Endothelial cell of umbilical vein (primary cell): ENCODE results near the gene ANXA6. TPM values are rescaled to one million over a fixed set of nuclear protein-coding genes. Genes with fewer than 3 reads are reported as not detected.

Source experiments
- BruUV-seq: library from RNA; stranded (reverse); fragments of 400-500 nt; replicated peaks from 2 replicates; lab custom pipeline; 2021; lab: Mats Ljungman, UMichigan
- CTCF ChIA-PET: fragments of 300-600, 350-600 bp; sonication (Branson Sonifier 250); formaldehyde crosslinking; loops from one replicate; lab custom pipeline; 2021; ENCODE audit warnings: antibody characterized with exemption, inconsistent platforms; lab: Charles Lee
- POLR2A ChIA-PET: fragments of 300-600, 350-600 bp; sonication (Branson Sonifier 250); formaldehyde crosslinking; loops from one replicate; lab custom pipeline; 2021; ENCODE audit warnings: antibody characterized with exemption, inconsistent platforms; lab: Charles Lee
- DNase-seq: peaks from one replicate; pipeline ENCODE4 v3.0.0-alpha.2; 2011; ENCODE audit warnings: low read depth, low spot score
- FAIRE-seq: peaks from 2 replicates; lab custom pipeline; 2011; peaks lifted over from hg19 to GRCh38; lab: Jason Lieb, UNC
- H2AFZ ChIP-seq: 2 replicates; pipeline ENCODE4 v1.6.0; 2012; ENCODE audit warnings: low read depth, low read length, control low read depth, inconsistent platforms
- H3K27ac ChIP-seq: 2 replicates; pipeline ENCODE4 v1.5.1; 2011; ENCODE audit warnings: low read depth, mild to moderate bottlenecking, control low read depth, low read length, moderate library complexity; ENCODE audit not compliant: insufficient read depth
- H3K27me3 ChIP-seq, 2 experiments: 2 replicates each; pipeline versions ENCODE4 v1.6.0 to v1.6.1; 2011; ENCODE audit warnings: low read length in 2 of 2, mixed read lengths in 1 of 2; ENCODE audit not compliant: control insufficient read depth in 2 of 2, insufficient read depth in 2 of 2
- H3K36me3 ChIP-seq, 2 experiments: 2 replicates in 1 of 2; 3 replicates in 1 of 2; pipeline ENCODE4 v1.5.1; 2011; ENCODE audit warnings: low read length in 2 of 2, mild to moderate bottlenecking in 1 of 2, moderate library complexity in 1 of 2; ENCODE audit not compliant: control insufficient read depth in 2 of 2, insufficient read depth in 2 of 2; ENCODE audit errors: extremely low read depth in 1 of 2
- H3K4me1 ChIP-seq: 3 replicates; pipeline ENCODE4 v1.5.1; 2011; ENCODE audit warnings: mild to moderate bottlenecking, low read length; ENCODE audit not compliant: control insufficient read depth, insufficient read depth; ENCODE audit errors: extremely low read depth
- H3K4me2 ChIP-seq: 2 replicates; pipeline ENCODE4 v1.6.1; 2011; ENCODE audit warnings: low read length, control low read depth, mixed read lengths; ENCODE audit not compliant: insufficient read depth
- H3K4me3 ChIP-seq, 3 experiments: fragments of 200-600 bp in 1 of 3; sonication (generic), shearing (Covaris generic) in 1 of 3; replicated peaks in 1 of 3; 2 replicates each; pipeline ENCODE4 v1.5.1; 2011 to 2016; ENCODE audit warnings: control low read depth in 3 of 3, low read length in 3 of 3, mild to moderate bottlenecking in 2 of 3, inconsistent platforms in 1 of 3, low read depth in 1 of 3, moderate library complexity in 1 of 3; ENCODE audit not compliant: insufficient read depth in 1 of 3
- H3K79me2 ChIP-seq: 2 replicates; pipeline ENCODE4 v1.6.0; 2012; ENCODE audit warnings: low read length, inconsistent platforms; ENCODE audit not compliant: control insufficient read depth, insufficient read depth
- H3K9ac ChIP-seq: replicated peaks from 2 replicates; pipeline ENCODE3; 2011; ENCODE audit warnings: low read length, control low read depth; ENCODE audit not compliant: insufficient read depth; ENCODE audit errors: extremely low read depth
- H3K9me1 ChIP-seq: replicated peaks from 3 replicates; pipeline ENCODE4 v1.6.0; 2011; ENCODE audit warnings: mild to moderate bottlenecking, low read length; ENCODE audit not compliant: control insufficient read depth, insufficient read depth; ENCODE audit errors: extremely low read depth
- H3K9me3 ChIP-seq: replicated peaks from 2 replicates; pipeline ENCODE4 v1.5.1; 2012; ENCODE audit warnings: low read length, inconsistent platforms; ENCODE audit not compliant: control insufficient read depth, insufficient read depth
- H4K20me1 ChIP-seq: replicated peaks from 2 replicates; pipeline ENCODE3; 2011; ENCODE audit warnings: mild to moderate bottlenecking, low read length; ENCODE audit not compliant: control insufficient read depth, insufficient read depth; ENCODE audit errors: extremely low read depth
- EZH2 ChIP-seq: IDR thresholded peaks from 2 replicates; pipeline ENCODE4 v1.6.1; 2012; ENCODE audit warnings: borderline replicate concordance, low read depth, mild to moderate bottlenecking, moderate library complexity, low read length, inconsistent platforms; ENCODE audit not compliant: severe bottlenecking
- FOS ChIP-seq: IDR thresholded peaks from 2 replicates; pipeline ENCODE4 v1.6.1; 2011; ENCODE audit warnings: mild to moderate bottlenecking, low read length, moderate library complexity, borderline replicate concordance; ENCODE audit not compliant: insufficient read depth
- GATA2 ChIP-seq: IDR thresholded peaks from 2 replicates; pipeline ENCODE4 v1.7.0; 2011; ENCODE audit warnings: low read depth, mild to moderate bottlenecking, moderate library complexity, mixed read lengths, low read length; ENCODE audit not compliant: insufficient read length, insufficient read depth
- JUN ChIP-seq: IDR thresholded peaks from 2 replicates; pipeline ENCODE4 v1.6.1; 2011; ENCODE audit warnings: borderline replicate concordance, low read depth; ENCODE audit not compliant: insufficient read length, insufficient read depth
- MYC ChIP-seq: IDR thresholded peaks from one replicate; pipeline ENCODE4 v1.6.1; 2011; ENCODE audit warnings: mild to moderate bottlenecking, low read depth, low read length
- POLR2A ChIP-seq: IDR thresholded peaks from 2 replicates; pipeline ENCODE4 v1.6.1; 2012; ENCODE audit warnings: low read depth, mild to moderate bottlenecking, control low read depth, low read length
- POLR2AphosphoS5 ChIP-seq: IDR thresholded peaks from 2 replicates; pipeline ENCODE4 v1.6.1; 2012; ENCODE audit warnings: low read depth, mild to moderate bottlenecking, control low read depth, low read length, moderate library complexity; ENCODE audit not compliant: insufficient read depth
- dilution Hi-C: fragments of 300-500 bp; cut with MboI; formaldehyde crosslinking; loops from one replicate; pipeline ENCODE4 v1.15.0; 2019; ENCODE audit warnings: low sequenced_read_pairs; ENCODE audit not compliant: extremely low pct_ligation_motif_present
- intact Hi-C: fragments of 100-400 bp; cut with micrococcal nuclease; formaldehyde crosslinking; loops from one replicate; pipeline ENCODE4 v1.10.0; 2022
- polyA plus RNA-seq, 4 experiments: library from polyadenylated mRNA; depleted of rRNA in 3 of 4; stranded (reverse) in 3 of 4; unstranded in 1 of 4; fragments of >200 nt; gene quantifications; 2 replicates each; pipeline versions ENCODE4 v1.2.1 to v1.2.3, GENCODE V29; 2011 to 2012; ENCODE audit warnings: missing spikeins in 1 of 4
- total RNA-seq: library from RNA; stranded (reverse); gene quantifications from 2 replicates; pipeline ENCODE4 v1.2.3, GENCODE V29; 2021
- TF ChIP-seq, protein P1 (sequence below): IDR thresholded peaks from 2 replicates; pipeline ENCODE4 v1.6.1; 2011; ENCODE audit not compliant: insufficient read depth, insufficient read length
- TF ChIP-seq, protein P2 (sequence below), 2 donors: IDR thresholded peaks; 1 replicate in 1 of 2; 2 replicates in 1 of 2; pipeline ENCODE4 v1.5.1; 2011; ENCODE audit warnings: low read length in 2 of 2, mild to moderate bottlenecking in 2 of 2, moderate library complexity in 2 of 2, control low read depth in 1 of 2, inconsistent platforms in 1 of 2, low read depth in 1 of 2; ENCODE audit not compliant: insufficient read depth in 1 of 2; ENCODE audit errors: extremely low read depth in 1 of 2

The ANXA6 gene
- total and polyA plus RNA-seq, 2 donors (not counting 3 experiments of a cell fraction or from before 2014, with no cell fraction given) = 195 to 266 TPM

DNA sequence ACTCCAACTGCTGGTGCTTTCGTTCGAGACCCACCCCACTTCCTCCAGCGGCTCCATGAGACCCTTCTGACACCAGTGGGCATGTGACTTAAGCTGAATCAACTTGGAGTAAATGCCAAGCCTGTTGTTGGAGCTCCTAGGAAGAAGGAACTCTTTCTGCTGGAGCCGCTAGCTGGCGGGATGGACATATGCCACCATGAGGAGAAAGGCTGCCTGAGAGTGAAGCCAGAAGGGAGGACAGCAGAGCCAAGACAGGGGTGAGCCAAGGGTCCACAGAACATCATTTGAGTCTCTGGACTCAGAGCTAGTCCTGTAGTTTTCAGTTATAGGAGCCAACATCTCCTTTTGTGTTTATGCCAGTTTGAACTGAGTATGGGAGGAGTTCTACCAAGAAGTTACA lies 35.9 kb downstream of the ANXA6 start:
- Histone ChIP-seq H3K9me3 (no peaks in the 10 kb centered on the region), H3K27ac (no peak overlapping the region), H4K20me1 (no peaks in the 10 kb centered on the region), H3K27me3 (no peaks in the 10 kb centered on the region), H2AFZ (no peak overlapping the region), H3K9me1 (no peaks in the 10 kb centered on the region), H3K4me1 (no peaks in the 10 kb centered on the region), H3K79me2 (no peaks in the 10 kb centered on the region), H3K9ac (no peak overlapping the region), H3K36me3 (peaks cover 23 to 52% of the 10 kb centered on the region in 2 experiments), H3K4me2 (no peak overlapping the region), H3K4me3 (no peak overlapping the region)
- TF ChIP-seq FOS = no peak
- TF ChIP-seq POLR2AphosphoS5 = no peak
- TF ChIP-seq, protein P1, sequence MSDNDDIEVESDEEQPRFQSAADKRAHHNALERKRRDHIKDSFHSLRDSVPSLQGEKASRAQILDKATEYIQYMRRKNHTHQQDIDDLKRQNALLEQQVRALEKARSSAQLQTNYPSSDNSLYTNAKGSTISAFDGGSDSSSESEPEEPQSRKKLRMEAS = no peak
- no peak for TF ChIP-seq MYC
- no peak for TF ChIP-seq JUN
- TF ChIP-seq EZH2 = no peak
- TF ChIP-seq, protein P2, sequence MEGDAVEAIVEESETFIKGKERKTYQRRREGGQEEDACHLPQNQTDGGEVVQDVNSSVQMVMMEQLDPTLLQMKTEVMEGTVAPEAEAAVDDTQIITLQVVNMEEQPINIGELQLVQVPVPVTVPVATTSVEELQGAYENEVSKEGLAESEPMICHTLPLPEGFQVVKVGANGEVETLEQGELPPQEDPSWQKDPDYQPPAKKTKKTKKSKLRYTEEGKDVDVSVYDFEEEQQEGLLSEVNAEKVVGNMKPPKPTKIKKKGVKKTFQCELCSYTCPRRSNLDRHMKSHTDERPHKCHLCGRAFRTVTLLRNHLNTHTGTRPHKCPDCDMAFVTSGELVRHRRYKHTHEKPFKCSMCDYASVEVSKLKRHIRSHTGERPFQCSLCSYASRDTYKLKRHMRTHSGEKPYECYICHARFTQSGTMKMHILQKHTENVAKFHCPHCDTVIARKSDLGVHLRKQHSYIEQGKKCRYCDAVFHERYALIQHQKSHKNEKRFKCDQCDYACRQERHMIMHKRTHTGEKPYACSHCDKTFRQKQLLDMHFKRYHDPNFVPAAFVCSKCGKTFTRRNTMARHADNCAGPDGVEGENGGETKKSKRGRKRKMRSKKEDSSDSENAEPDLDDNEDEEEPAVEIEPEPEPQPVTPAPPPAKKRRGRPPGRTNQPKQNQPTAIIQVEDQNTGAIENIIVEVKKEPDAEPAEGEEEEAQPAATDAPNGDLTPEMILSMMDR (IDR thresholded peaks at IDR 0.05; ENCODE audit: extremely low read depth in 1 of 2, insufficient read depth in 1 of 2, low read depth in 1 of 2, low read length in 2 of 2) = no peak
- no peak for TF ChIP-seq POLR2A
- no peak for TF ChIP-seq GATA2
- DNase-seq (no peak), FAIRE-seq (no peak)
- dilution Hi-C loops = no loop called here
- ChIA-PET CTCF (interaction anchor here (0.9 to 2.1 kb wide), 3 partner anchors 70 to 117 kb away, joined by 3 to 6 read pairs (median 5); no protein-coding TSS in a partner anchor), POLR2A (no interaction called here)
- no TSS peak for BruUV-seq
- intact Hi-C loops = no loop called here
